GM12878 (cell line): ENCODE data around the gene OGFOD3. TPM values are rescaled to one million over a fixed set of nuclear protein-coding genes. Genes with fewer than 3 reads are reported as not detected.

Experiments
- ATAC-seq: fragments of 200-7000 bp; cut with Tn5 transposase; 3 replicates; pipeline ENCODE4 v1.9.1; 2020; ENCODE audit warnings: mild to moderate bottlenecking, moderate library complexity
- BruUV-seq: library from RNA; stranded (reverse); fragments of 400-500 nt; replicated peaks from 2 replicates; lab custom pipeline; 2021; lab: Mats Ljungman, UMichigan
- CTCF ChIA-PET: fragments of 300-600 bp; sonication (Branson Sonifier 250); formaldehyde crosslinking; extraction: SDS; loops from one replicate; lab custom pipeline; 2021; ENCODE audit warnings: inconsistent platforms; lab: Yijun Ruan, JAX
- POLR2A ChIA-PET: fragments of 350-600 bp; formaldehyde crosslinking; extraction: SDS; loops from one replicate; lab custom pipeline; 2021; ENCODE audit warnings: inconsistent platforms; lab: Charles Lee
- RAD21 ChIA-PET: fragments of 300-600 bp; sonication (Branson Sonifier 250); formaldehyde crosslinking; loops from one replicate; lab custom pipeline; 2023; ENCODE audit warnings: antibody characterized with exemption; ENCODE audit not compliant: unreplicated experiment; lab: Charles Lee
- SMC1A ChIA-PET: fragments of 300-600 bp; sonication (Branson Sonifier 250); formaldehyde crosslinking; loops from one replicate; lab custom pipeline; 2023; ENCODE audit not compliant: unreplicated experiment, uncharacterized antibody; lab: Charles Lee
- DNase-seq: peaks from one replicate; pipeline ENCODE4 v3.0.0-alpha.2; 2011; ENCODE audit warnings: low read depth, low spot score
- FAIRE-seq: peaks from 3 replicates; lab custom pipeline; 2011; peaks lifted over from hg19 to GRCh38; lab: Jason Lieb, UNC
- H2AFZ ChIP-seq: 2 replicates; pipeline ENCODE4 v1.6.0; 2011; ENCODE audit warnings: low read depth, low read length, control low read depth; ENCODE audit not compliant: control insufficient read depth
- H3K27ac ChIP-seq: 2 replicates; pipeline ENCODE4 v1.5.1; 2011; ENCODE audit warnings: control low read depth; ENCODE audit not compliant: control insufficient read depth, insufficient read depth
- H3K27me3 ChIP-seq, 2 experiments: replicated peaks in 1 of 2; 2 replicates each; pipeline versions ENCODE4 v1.6.0 to v1.6.1; 2011; ENCODE audit warnings: low read length in 1 of 2; ENCODE audit not compliant: control insufficient read depth in 2 of 2, insufficient read depth in 2 of 2
- H3K36me3 ChIP-seq, 2 experiments: 2 replicates each; pipeline ENCODE4 v1.5.1; 2011; ENCODE audit warnings: low read length in 1 of 2; ENCODE audit not compliant: control insufficient read depth in 2 of 2, insufficient read depth in 2 of 2
- H3K4me1 ChIP-seq: 2 replicates; pipeline ENCODE4 v1.6.1; 2011; ENCODE audit warnings: mild to moderate bottlenecking, low read length, moderate library complexity, mixed read lengths; ENCODE audit not compliant: control insufficient read depth, insufficient read depth
- H3K4me2 ChIP-seq: 2 replicates; pipeline ENCODE4 v1.6.0; 2011; ENCODE audit warnings: control low read depth; ENCODE audit not compliant: control insufficient read depth, insufficient read depth
- H3K4me3 ChIP-seq: fragments of 200-600 bp; sonication (generic); 2 replicates; pipeline ENCODE4 v1.5.1; 2016
- H3K79me2 ChIP-seq: 2 replicates; pipeline ENCODE4 v1.6.0; 2011; ENCODE audit warnings: low read length; ENCODE audit not compliant: control insufficient read depth, insufficient read depth
- H3K9ac ChIP-seq: 2 replicates; pipeline ENCODE4 v1.8.0; 2011; ENCODE audit warnings: low read length, control low read depth, mixed read lengths; ENCODE audit not compliant: control insufficient read depth, insufficient read depth
- H3K9me3 ChIP-seq: replicated peaks from 3 replicates; pipeline ENCODE4 v1.5.1; 2011; ENCODE audit warnings: mild to moderate bottlenecking, low read length; ENCODE audit not compliant: control insufficient read depth, insufficient read depth
- H4K20me1 ChIP-seq: 2 replicates; pipeline ENCODE4 v1.6.0; 2011; ENCODE audit not compliant: control insufficient read depth, insufficient read depth
- ASH2L ChIP-seq: fragments of 300-600, 200-600 bp; sonication (generic); IDR thresholded peaks from 2 replicates; pipeline ENCODE4 v1.6.1; 2017; ENCODE audit warnings: low read depth, mild to moderate bottlenecking, borderline replicate concordance
- CBFB ChIP-seq: IDR thresholded peaks from 2 replicates; pipeline ENCODE4 v1.6.1; 2016; ENCODE audit warnings: antibody characterized with exemption, low read depth
- FOXK2 ChIP-seq: fragments of 450-650 bp; IDR thresholded peaks from 2 replicates; pipeline ENCODE4 v1.6.1; 2017; ENCODE audit warnings: mild to moderate bottlenecking, moderate library complexity
- NFIC ChIP-seq: IDR thresholded peaks from 2 replicates; pipeline ENCODE4 v1.6.1; 2012; ENCODE audit warnings: low read depth, mild to moderate bottlenecking, inconsistent platforms, low read length, moderate library complexity
- PAX8 ChIP-seq: fragments of 450-650 bp; IDR thresholded peaks from 2 replicates; pipeline ENCODE4 v1.6.1; 2017; ENCODE audit warnings: mild to moderate bottlenecking, moderate library complexity
- RAD51 ChIP-seq: fragments of 450-650 bp; IDR thresholded peaks from 2 replicates; pipeline ENCODE4 v1.6.1; 2016; ENCODE audit warnings: moderate library complexity, mild to moderate bottlenecking, inconsistent platforms
- TBL1XR1 ChIP-seq: IDR thresholded peaks from 2 replicates; pipeline ENCODE4 v1.6.1; 2012; ENCODE audit warnings: low read depth, low read length, improper control_type of control experiment
- ZZZ3 ChIP-seq: IDR thresholded peaks from 2 replicates; pipeline ENCODE4 v1.6.1; 2011; ENCODE audit warnings: low read depth; ENCODE audit not compliant: control insufficient read depth, insufficient read length
- WGBS: methylation state at CpG from one replicate; pipeline ENCODE4 v1.1.6; 2016; ENCODE audit warnings: low lambda C conversion rate; ENCODE audit not compliant: insufficient replicate concordance, insufficient coverage; ENCODE audit errors: missing lambda C conversion rate; 5-methylcytosine and 5-hydroxymethylcytosine counted together
- in situ Hi-C: fragments of 300-500 bp; cut with MboI; formaldehyde crosslinking; loops from 9 replicates; pipeline ENCODE4 v1.14.3; 2018; ENCODE audit warnings: mixed read lengths
- intact Hi-C: fragments of 100-400 bp; cut with micrococcal nuclease; formaldehyde crosslinking; loops from one replicate; pipeline ENCODE4 v1.14.2; 2022; ENCODE audit not compliant: unreplicated experiment
- polyA plus RNA-seq, 11 experiments: library from polyadenylated mRNA; depleted of rRNA in 4 of 11; unstranded in 6 of 11; stranded (reverse) in 5 of 11; fragments of >200 nt; fragmentation: Nextera tagmentation in 4 of 11; fragmentation: Illumina TruSeq in 1 of 11; extraction: Ambion mirVana in 4 of 11; extraction: Trizol in 1 of 11; gene quantifications; 1 replicate in 1 of 11; 2 replicates in 10 of 11; pipeline versions ENCODE4 v1.2.1 to v1.2.3, GENCODE V29; 2011 to 2016; ENCODE audit warnings: inconsistent platforms in 2 of 11, missing spikeins in 2 of 11, low read depth in 1 of 11
- total RNA-seq, 4 experiments: library from RNA; depleted of rRNA in 3 of 4; stranded (reverse); fragments of >200 nt in 3 of 4; fragmentation: Illumina TruSeq in 1 of 4; extraction: Trizol in 1 of 4; gene quantifications; 2 replicates each; pipeline versions ENCODE4 v1.2.1 to v1.2.3, GENCODE V29; 2013 to 2021
- TF ChIP-seq, protein P1 (sequence below): IDR thresholded peaks from 2 replicates; pipeline ENCODE4 v1.6.1; 2012; ENCODE audit warnings: low read depth, low read length, improper control_type of control experiment

Gene OGFOD3
- total and polyA plus RNA-seq, 10 of the 15 experiments (the other 5 are each of a cell fraction or from before 2014, with no cell fraction given) = 0.48 to 28.4 (median 18.3) TPM

DNA sequence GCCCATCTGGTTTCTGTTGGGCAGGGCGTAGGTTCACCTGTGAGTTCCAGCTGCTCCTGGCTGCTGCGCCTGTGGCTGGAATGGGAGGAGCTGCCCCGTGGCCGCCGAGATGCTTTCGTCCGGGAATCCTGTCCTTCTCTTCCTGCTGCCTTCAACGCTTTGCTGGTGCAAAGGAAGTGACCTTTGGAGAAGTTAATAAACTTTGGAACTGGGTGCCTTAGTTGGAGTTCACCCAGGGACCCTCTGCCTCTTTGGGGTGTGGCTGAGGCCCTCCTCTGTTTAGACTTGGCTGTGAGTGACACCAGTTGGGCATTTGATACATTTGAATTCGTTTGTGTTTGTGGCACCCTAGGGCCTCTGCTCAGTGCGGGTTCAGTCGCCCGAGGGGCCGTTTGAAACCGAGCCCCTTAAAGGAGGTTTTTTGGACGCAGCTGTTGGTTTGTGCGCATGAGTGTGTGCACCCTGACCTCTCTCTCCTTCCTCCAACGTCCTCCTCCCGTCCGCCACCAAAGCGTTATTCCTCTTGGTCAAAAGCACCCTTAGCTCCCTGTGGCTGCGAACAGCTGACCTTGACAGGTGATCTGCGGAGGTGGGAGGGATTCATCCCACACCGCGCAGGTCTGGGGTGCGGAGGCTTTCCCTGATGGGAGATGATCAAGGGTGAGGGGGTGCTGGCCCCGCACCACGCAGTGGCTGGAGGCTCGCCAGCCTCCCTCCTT, 75.9 kb downstream of the OGFOD3 start:
- Histone ChIP-seq H4K20me1 (no peaks in the 10 kb centered on the region), H3K27me3 (no peaks in the 10 kb centered on the region), H2AFZ (no peak overlapping the region), H3K4me2 (no peak overlapping the region), H3K4me3 (no peak overlapping the region), H3K4me1 (no peaks in the 10 kb centered on the region), H3K79me2 (no peaks in the 10 kb centered on the region), H3K27ac (no peak overlapping the region), H3K9me3 (no peaks in the 10 kb centered on the region), H3K9ac (no peak overlapping the region), H3K36me3 (no peaks in the 10 kb centered on the region)
- ChIA-PET POLR2A (interaction anchor here (0.6 kb wide), 1 partner anchor 819 kb away, joined by 3 read pairs; no protein-coding TSS in a partner anchor), SMC1A (no interaction called here), RAD21 (interaction anchor here (0.7 kb wide), 1 partner anchor 217 kb away, joined by 4 read pairs; no protein-coding TSS in a partner anchor), CTCF (interaction anchor here (2.1 kb wide), 1 partner anchor 41 kb away, joined by 8 read pairs; no protein-coding TSS in a partner anchor)
- in situ Hi-C loops (no loop called here), intact Hi-C loops (no loop called here)
- TF ChIP-seq ZZZ3 = no peak
- no peak for TF ChIP-seq ASH2L
- no peak for TF ChIP-seq RAD51
- TF ChIP-seq, protein P1, sequence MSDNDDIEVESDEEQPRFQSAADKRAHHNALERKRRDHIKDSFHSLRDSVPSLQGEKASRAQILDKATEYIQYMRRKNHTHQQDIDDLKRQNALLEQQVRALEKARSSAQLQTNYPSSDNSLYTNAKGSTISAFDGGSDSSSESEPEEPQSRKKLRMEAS = no peak
- no peak for TF ChIP-seq FOXK2
- TF ChIP-seq CBFB = no peak
- TF ChIP-seq NFIC = no peak
- no peak for TF ChIP-seq TBL1XR1
- TF ChIP-seq PAX8 = no peak
- ATAC-seq (no peak), DNase-seq (no peak), FAIRE-seq (no peak)
- no TSS peak for BruUV-seq
- 66% methylated on average over 28 of the region's 28 CpGs for WGBS
